NCI-H2196 (cell line): ENCODE data around the gene COX17.

Source experiments
- DNase-seq: peaks from one replicate; lab custom pipeline; 2025; ENCODE audit not compliant: unreplicated experiment; lab: John Stamatoyannopoulos, UW

COX17 gene

DNA sequence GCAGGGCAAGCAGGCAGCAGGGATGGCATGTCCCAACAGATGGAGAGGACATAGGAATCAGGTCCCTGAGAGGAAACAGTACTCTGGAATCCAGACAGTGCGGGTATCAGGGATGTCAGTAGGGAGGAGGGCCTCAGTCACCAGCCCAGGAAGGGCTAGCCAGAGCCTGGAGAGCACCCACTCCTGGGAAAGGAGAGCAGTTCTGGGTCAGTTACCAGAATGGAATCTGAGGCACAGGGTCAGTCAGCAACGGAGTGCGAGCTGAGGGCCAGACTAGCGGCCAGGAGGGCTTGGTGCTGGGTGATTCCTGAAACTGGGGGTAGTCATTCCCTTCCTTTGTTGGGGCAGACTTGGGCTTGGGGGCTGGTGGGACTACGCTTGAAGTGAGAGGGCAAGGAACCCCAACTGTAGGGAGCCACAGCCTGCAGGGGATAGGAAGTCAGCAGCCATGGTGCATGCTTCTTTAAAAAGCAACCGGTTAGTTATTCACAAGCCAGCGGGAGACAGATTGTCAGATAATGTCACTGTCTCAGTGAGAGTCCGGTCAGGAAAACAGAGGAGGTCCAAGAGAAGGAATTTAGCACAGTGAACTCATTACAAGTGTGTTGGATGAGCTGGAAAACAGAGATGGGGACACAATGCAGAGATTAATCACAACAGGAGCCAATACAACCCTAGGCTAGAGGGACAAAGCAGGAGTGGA, 51.6 kb downstream of the COX17 start:
- no peak for DNase-seq

- DNase-seq, result no peak
Observed at GRCh38 chr3:119624002-119624720, 53.0 kb downstream of the COX17 start.

DNA sequence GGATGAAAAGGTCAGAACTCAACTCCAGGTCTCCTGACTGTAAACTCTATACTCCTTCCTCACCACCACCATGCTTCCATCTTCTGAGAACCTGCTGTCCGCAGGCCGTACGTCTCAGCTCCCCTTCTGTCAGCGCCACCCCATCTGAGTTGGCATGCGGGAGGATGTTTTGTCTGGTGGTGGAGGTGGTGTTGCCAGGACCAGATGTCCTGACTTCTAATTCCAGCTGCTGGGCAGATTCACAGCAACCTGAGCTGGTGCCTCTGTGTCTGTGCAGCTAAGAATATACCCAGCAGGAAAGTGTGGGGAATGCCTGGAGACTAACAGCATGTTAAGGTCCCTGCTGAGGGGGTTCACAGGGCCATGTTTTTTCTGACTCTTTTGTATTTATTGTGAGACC, 56.3 kb downstream of the COX17 start:
- no peak for DNase-seq
